IPS-15b (cell line): ENCODE results near the gene IL17B.

Source experiments
- H3K27me3 ChIP-seq: one replicate; pipeline ENCODE4 v1.6.1; 2013; ENCODE audit warnings: low read length; ENCODE audit not compliant: control insufficient read depth, insufficient read depth
- H3K36me3 ChIP-seq: one replicate; pipeline ENCODE4 v1.6.1; 2013; ENCODE audit warnings: low read length; ENCODE audit not compliant: control insufficient read depth, insufficient read depth
- H3K4me1 ChIP-seq: one replicate; pipeline ENCODE4 v1.6.1; 2013; ENCODE audit warnings: mild to moderate bottlenecking, low read length; ENCODE audit not compliant: control insufficient read depth, insufficient read depth
- H3K4me3 ChIP-seq: one replicate; pipeline ENCODE4 v1.5.1; 2013; ENCODE audit warnings: low read depth, low read length
- H3K9ac ChIP-seq: one replicate; pipeline ENCODE4 v1.6.1; 2013; ENCODE audit warnings: low read depth, mild to moderate bottlenecking, low read length
- H3K9me3 ChIP-seq: one replicate; pipeline ENCODE4 v1.6.1; 2013; ENCODE audit warnings: mild to moderate bottlenecking, low read length; ENCODE audit not compliant: control insufficient read depth, insufficient read depth

The IL17B gene

DNA sequence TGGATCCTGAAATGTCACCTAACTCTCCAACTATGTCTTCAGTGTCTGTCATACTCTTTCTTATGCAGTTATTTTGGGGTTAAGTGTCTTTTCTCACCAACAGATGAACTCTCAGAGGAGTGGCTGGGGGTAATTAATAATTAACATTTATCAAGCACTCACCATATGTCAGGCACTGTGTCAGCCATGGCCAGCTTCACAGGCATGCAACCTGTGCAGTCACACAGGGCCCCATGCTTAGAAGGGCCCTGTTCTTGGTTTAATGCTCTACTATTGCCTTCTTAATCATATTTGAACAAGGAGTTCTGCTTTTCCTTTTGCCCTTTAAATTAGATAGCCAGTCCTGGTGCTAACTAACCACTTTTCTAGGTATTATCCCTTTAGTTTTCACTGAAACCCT, 37.2 kb downstream of the IL17B start:
- H3K9ac ChIP-seq, result no peak overlapping the region
- no peaks in the 10 kb centered on the region for H3K36me3 ChIP-seq
- no peak overlapping the region for H3K4me3 ChIP-seq
- no peaks in the 10 kb centered on the region for H3K4me1 ChIP-seq
- H3K27me3 ChIP-seq, result no peaks in the 10 kb centered on the region
- H3K9me3 ChIP-seq, result no peaks in the 10 kb centered on the region

DNA sequence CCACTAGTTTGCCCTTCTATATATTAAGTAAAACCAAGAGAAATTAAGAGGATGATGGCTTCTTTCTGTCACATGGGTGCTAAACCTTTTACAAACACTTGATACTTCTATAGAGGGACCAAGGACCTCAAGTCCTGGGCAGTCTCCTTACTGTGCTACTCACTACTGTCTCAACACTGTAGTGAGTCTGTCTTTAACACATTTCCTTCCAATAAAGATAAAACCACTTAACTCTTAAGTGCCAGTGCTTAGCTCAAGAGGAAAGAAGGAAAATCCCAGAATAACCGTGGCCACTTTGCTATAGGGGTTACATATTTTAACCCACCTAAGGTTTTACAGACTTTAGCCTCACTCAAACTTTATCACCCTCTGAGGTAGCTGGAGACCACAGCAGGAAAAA, 38.2 kb downstream of the IL17B start:
- H3K27me3 ChIP-seq, result no peaks in the 10 kb centered on the region
- no peak overlapping the region for H3K4me3 ChIP-seq
- H3K9me3 ChIP-seq, result no peaks in the 10 kb centered on the region
- no peaks in the 10 kb centered on the region for H3K4me1 ChIP-seq
- no peak overlapping the region for H3K9ac ChIP-seq
- H3K36me3 ChIP-seq, result no peaks in the 10 kb centered on the region

DNA sequence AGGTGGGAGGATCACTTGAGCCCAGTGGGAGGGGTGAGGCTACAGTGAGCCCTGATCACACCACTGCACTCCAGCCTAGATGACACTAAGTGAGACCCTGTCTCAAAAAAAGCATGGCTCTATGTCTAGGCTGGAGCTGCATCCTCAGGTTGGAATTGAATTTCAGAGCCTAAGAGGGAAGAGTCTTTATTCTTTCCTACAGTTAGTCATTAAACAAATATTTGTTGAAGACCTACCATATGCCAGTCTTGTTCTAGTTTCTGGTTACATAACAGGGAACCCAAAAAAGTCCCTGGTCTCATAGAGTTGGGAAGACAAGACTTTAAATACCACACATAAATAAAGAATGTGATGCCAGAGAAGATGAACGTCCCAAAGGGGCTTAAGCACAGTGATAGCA, 40.7 kb downstream of the IL17B start:
- no peaks in the 10 kb centered on the region for H3K27me3 ChIP-seq
- H3K9me3 ChIP-seq, result no peaks in the 10 kb centered on the region
- H3K4me3 ChIP-seq, result no peak overlapping the region
- no peaks in the 10 kb centered on the region for H3K4me1 ChIP-seq
- no peak overlapping the region for H3K9ac ChIP-seq
- no peaks in the 10 kb centered on the region for H3K36me3 ChIP-seq

DNA sequence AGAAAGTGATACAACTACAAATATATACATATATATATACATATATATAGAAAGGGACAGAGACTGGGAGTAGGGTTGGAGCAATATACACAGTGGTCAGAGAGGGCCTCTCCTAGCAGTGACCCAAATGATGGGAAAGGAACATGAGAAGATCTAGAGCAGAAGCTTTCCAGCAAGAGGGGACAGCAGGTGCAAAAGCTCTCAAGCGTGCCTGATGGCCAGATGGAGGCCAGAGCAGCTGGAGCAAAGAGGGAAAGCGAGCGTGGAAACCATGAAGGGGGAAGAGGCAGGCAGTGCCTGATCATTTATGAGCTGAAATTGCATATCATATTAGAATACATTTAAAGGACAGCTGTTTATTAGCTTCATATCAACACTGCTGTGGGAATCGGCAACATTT, 41.4 kb downstream of the IL17B start:
- no peaks in the 10 kb centered on the region for H3K9me3 ChIP-seq
- no peaks in the 10 kb centered on the region for H3K27me3 ChIP-seq
- no peak overlapping the region for H3K4me3 ChIP-seq
- no peaks in the 10 kb centered on the region for H3K36me3 ChIP-seq
- no peak overlapping the region for H3K9ac ChIP-seq
- H3K4me1 ChIP-seq, result no peaks in the 10 kb centered on the region

DNA sequence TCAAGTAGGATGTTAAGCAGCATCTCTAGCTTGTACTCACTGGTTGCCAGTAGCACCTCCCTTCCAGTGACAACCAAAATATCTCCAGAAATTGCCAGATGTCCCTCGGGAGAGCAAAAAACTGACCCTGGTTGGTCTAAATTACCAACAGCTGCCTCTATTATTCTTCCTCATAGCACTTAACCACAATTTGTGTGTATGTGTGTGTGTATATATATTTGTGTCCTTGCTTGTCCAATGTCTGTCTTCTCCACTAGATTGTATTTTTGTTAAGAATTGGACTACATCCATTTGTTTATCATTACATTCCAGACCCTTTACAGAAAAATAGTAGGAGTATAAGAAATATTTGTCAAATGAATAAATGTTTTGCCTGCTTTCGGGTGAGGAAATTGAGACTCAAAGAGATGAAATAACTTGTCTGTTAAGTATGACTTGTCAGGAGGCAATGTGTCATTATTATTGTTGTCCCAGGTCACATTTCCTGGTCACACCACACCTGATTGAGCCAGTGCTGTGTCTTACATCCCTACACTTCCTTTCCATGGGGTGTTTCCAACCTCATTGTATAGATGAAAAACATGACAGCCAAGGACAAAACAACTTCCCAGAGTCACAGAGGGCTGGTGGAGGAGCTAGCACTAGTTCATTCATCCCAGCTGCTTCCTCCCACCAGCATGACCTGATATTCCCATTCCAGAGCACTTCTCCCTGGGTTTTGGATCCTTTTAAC, 45.2 kb downstream of the IL17B start:
- Histone ChIP-seq H3K4me3 (no peak overlapping the region), H3K4me1 (no peaks in the 10 kb centered on the region), H3K36me3 (no peaks in the 10 kb centered on the region), H3K9ac (no peak overlapping the region), H3K9me3 (no peaks in the 10 kb centered on the region), H3K27me3 (no peaks in the 10 kb centered on the region)

DNA sequence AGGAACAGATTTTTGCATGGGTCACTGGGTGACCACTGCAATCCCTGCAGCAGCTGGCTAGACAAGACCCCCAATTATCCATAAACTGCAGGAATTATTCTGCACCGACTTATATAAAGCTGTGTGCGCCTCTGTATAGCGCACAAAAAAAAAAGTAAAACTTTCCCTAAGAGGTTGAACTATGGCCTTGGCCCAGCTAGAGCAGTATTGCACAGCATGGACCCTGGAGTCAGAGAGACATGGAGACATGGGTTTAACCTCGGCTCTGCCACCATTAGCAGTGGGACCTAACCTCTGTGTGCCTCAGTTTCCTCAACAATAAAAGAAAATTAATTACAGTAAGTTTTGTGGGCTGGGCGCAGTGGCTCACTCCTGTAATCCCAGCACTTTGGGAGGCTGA, 50.9 kb downstream of the IL17B start:
- Histone ChIP-seq H3K36me3 (no peaks in the 10 kb centered on the region), H3K27me3 (no peaks in the 10 kb centered on the region), H3K4me1 (no peaks in the 10 kb centered on the region), H3K9ac (no peak overlapping the region), H3K4me3 (no peak overlapping the region), H3K9me3 (no peaks in the 10 kb centered on the region)

DNA sequence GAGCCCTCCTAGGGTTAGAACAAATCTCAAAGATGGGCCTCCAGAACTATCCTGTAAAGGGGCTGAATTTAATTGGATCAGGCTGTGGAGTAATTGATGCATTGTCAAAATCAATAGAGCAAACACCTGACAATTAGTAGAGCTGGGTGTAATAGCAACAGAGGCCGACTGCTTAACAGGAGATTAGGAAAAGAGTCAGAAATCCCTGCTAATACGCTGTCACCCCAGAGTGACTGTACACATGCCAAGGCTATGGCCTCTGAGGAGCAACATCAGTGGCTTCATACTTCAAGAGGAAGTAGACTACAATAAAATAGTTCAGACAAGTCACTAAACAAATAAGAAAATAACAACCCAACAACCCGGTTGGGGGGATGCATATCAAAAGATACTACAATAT, 52.5 kb downstream of the IL17B start:
- Histone ChIP-seq H3K4me3 (no peak overlapping the region), H3K36me3 (no peaks in the 10 kb centered on the region), H3K27me3 (no peaks in the 10 kb centered on the region), H3K9ac (no peak overlapping the region), H3K4me1 (peaks cover 3% of the 10 kb centered on the region), H3K9me3 (no peaks in the 10 kb centered on the region)

DNA sequence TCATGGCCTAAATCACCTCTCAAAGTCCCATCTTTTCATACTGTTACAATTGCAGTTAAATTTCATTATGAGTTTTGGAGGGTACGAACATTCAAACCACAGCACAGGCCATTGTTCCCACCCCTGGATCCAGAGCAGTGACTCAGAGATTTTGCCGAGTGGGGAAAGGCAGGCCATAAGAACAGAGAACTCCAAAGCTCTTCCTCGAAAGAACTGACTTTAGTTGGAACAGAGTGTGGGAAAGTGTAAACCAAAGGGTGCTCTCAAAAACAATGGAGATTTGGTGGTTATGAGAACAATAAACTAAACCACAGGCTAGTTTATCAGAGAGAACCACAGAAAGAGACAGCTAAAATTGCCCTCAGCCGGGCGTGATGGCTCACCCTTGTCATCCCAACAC, 53.2 kb downstream of the IL17B start:
- Histone ChIP-seq H3K9me3 (no peaks in the 10 kb centered on the region), H3K4me1 (peaks cover 3% of the 10 kb centered on the region), H3K4me3 (no peak overlapping the region), H3K9ac (no peak overlapping the region), H3K27me3 (no peaks in the 10 kb centered on the region), H3K36me3 (no peaks in the 10 kb centered on the region)

DNA sequence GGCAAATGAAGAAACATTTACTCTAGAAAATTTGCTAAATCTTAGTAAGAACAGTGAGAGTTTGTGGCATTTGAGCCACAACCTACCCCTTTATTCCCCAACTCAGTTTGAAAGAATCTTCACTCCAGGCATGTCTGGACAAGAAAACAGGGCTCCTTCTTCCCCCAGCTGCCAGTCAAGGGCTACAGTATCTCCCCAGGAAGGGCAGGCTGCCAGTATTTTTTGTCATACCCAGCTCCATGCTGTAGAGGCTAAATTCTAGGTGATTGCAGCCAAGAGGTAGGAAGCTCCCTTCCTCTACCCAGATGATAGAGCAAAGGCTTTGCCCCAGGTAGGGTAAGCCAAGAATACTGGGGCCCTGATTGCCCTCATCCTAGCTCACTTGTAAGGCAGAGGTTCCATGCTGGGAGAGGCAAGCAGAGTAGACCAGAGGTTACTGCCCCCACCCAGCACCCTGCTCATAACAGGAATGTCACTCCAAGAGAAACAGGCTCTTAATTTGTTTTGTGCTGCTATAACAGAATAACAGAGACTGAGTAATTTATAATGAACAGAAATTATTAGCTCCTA, 53.8 kb downstream of the IL17B start:
- Histone ChIP-seq H3K27me3 (no peaks in the 10 kb centered on the region), H3K9ac (no peak overlapping the region), H3K4me1 (peaks cover 3% of the 10 kb centered on the region), H3K9me3 (no peaks in the 10 kb centered on the region), H3K36me3 (no peaks in the 10 kb centered on the region), H3K4me3 (no peak overlapping the region)

DNA sequence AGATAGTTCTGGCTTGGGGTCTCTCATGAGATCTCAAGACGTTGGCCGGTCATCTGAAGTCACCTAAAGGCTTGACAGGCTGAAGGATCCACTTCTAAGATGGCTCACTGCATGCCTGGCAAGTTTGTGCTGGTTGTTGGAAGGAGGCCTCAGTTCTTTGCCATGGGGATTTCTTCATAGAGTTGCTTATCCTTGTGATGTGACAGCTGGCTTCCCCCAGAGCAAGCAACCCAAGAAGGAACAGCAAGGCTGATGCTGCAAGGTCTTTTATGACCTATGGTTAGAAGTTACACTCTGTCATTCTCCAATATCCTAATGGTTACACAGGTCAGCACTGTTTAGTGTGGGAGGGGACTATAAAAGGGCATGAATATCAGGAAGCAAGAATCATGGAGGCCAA, 54.5 kb downstream of the IL17B start:
- Histone ChIP-seq H3K4me1 (peaks cover 3% of the 10 kb centered on the region), H3K9me3 (no peaks in the 10 kb centered on the region)

More for the DNA sequence above, 54.5 kb downstream of the IL17B start:
- H3K27me3 ChIP-seq, result no peaks in the 10 kb centered on the region
- H3K36me3 ChIP-seq, result no peaks in the 10 kb centered on the region
- no peak overlapping the region for H3K4me3 ChIP-seq
- no peak overlapping the region for H3K9ac ChIP-seq
